Measurements from ENCODE around the gene ADCK2. TPM values are rescaled to one million over a fixed set of nuclear protein-coding genes. Genes with fewer than 3 reads are reported as not detected.
A peak's percentile ranks its signal among the peaks of the same experiment; 100 is the strongest.
"Not testable (repeated sequence)": the region's sequence is repeated elsewhere in the genome, so short reads cannot be mapped to it uniquely, and the experiment has no call there.

ADCK2 gene
- total RNA-seq, 4 donors from 2014 or later: 19.7 to 27.2 (median 23.3) TPM

- intact Hi-C loops (cut with DNase I; ENCODE audit: low total_unique reads): loop anchor here (10.0 kb wide), 1 partner anchor 527 kb away; no protein-coding TSS in a partner anchor
- TF ChIP-seq CTCF (IDR thresholded peaks at IDR 0.05 in 4 of 5, conservative IDR thresholded peaks at IDR 0.05 in 1 of 5): no peak
- TF ChIP-seq POLR2A (IDR thresholded peaks at IDR 0.05): no peak
- H3K9me3 ChIP-seq: no peaks in the 10 kb centered on the region
- DNase-seq (no peak), ATAC-seq (no peak)
- no peak overlapping the region for H3K4me3 ChIP-seq
- peaks cover 0 to 34% of the 10 kb centered on the region in 2 donors for H3K36me3 ChIP-seq
- H3K27me3 ChIP-seq: no peaks in the 10 kb centered on the region
- in situ Hi-C loops (cut with MboI; ENCODE audit: low sequenced_read_pairs in 4 of 4): loop anchor here in 3 of 4 donors (10.0 to 25.0 kb wide), 2 partner anchors 233 to 321 kb away; partner anchors contain the start of genes MRPS33 (in 3 of the 3) and BRAF (in 1 of the 3)
- H3K4me1 ChIP-seq: peaks cover 0 to 5% of the 10 kb centered on the region in 2 donors
- no peak overlapping the region for H3K27ac ChIP-seq
Measured at GRCh38 chr7:140691376-140692045, 18.8 kb downstream of the ADCK2 start.

- not testable (repeated sequence) for H3K27ac ChIP-seq, H3K9me3 ChIP-seq, ATAC-seq, H3K4me3 ChIP-seq, DNase-seq, H3K27me3 ChIP-seq
- H3K4me1 ChIP-seq: peaks cover 14 to 16% of the 10 kb centered on the region in 2 donors
- intact Hi-C loops (cut with DNase I; ENCODE audit: low total_unique reads) (loop anchor here (10.0 kb wide), 1 partner anchor 529 kb away; no protein-coding TSS in a partner anchor), in situ Hi-C loops (cut with MboI; ENCODE audit: low sequenced_read_pairs in 4 of 4) (loop anchor here in 3 of 4 donors (10.0 to 25.0 kb wide), 2 partner anchors 231 to 318 kb away; partner anchors contain the start of genes MRPS33 (in 3 of the 3) and BRAF (in 1 of the 3))
- peaks cover 0 to 33% of the 10 kb centered on the region in 2 donors for H3K36me3 ChIP-seq
Measured at GRCh38 chr7:140693849-140694248, 21.1 kb downstream of the ADCK2 start.

- H3K27ac ChIP-seq: no peak overlapping the region
- in situ Hi-C loops (cut with MboI; ENCODE audit: low sequenced_read_pairs in 4 of 4): loop anchor here in 3 of 4 donors (10.0 to 25.0 kb wide), 2 partner anchors 230 to 318 kb away; partner anchors contain the start of genes MRPS33 (in 3 of the 3) and BRAF (in 1 of the 3)
- no peak for DNase-seq
- H3K4me1 ChIP-seq: peaks cover 14 to 16% of the 10 kb centered on the region in 2 donors
- no peak for ATAC-seq
- intact Hi-C loops (cut with DNase I; ENCODE audit: low total_unique reads): loop anchor here (10.0 kb wide), 1 partner anchor 530 kb away; no protein-coding TSS in a partner anchor
- no peaks in the 10 kb centered on the region for H3K9me3 ChIP-seq
- TF ChIP-seq POLR2A (IDR thresholded peaks at IDR 0.05): no peak
- no peak for TF ChIP-seq CTCF (IDR thresholded peaks at IDR 0.05 in 4 of 5, conservative IDR thresholded peaks at IDR 0.05 in 1 of 5)
- H3K36me3 ChIP-seq: peaks cover 0 to 25% of the 10 kb centered on the region in 2 donors
- H3K27me3 ChIP-seq: no peaks in the 10 kb centered on the region
- H3K4me3 ChIP-seq: no peak overlapping the region
Measured at GRCh38 chr7:140694592-140694991, 21.8 kb downstream of the ADCK2 start.

GRCh38 chr7:140695381-140695780, 22.6 kb downstream of the ADCK2 start:
- H3K27ac ChIP-seq: peak overlapping the region in 1 of 4 donors; percentile 98
- intact Hi-C loops (cut with DNase I; ENCODE audit: low total_unique reads) (loop anchor here (5.0 to 10.0 kb wide), 2 partner anchors 227 to 531 kb away; partner anchors contain the start of gene BRAF), in situ Hi-C loops (cut with MboI; ENCODE audit: low sequenced_read_pairs in 4 of 4) (loop anchor here in 3 of 4 donors (10.0 to 25.0 kb wide), 2 partner anchors 229 to 317 kb away; partner anchors contain the start of genes MRPS33 (in 3 of the 3) and BRAF (in 1 of the 3))
- DNase-seq (no peak), ATAC-seq (no peak)
- no peak overlapping the region for H3K4me3 ChIP-seq
- TF ChIP-seq CTCF (IDR thresholded peaks at IDR 0.05 in 4 of 5, conservative IDR thresholded peaks at IDR 0.05 in 1 of 5) (no peak), POLR2A (IDR thresholded peaks at IDR 0.05) (no peak)
- no peaks in the 10 kb centered on the region for H3K27me3 ChIP-seq
- peaks cover 0 to 23% of the 10 kb centered on the region in 2 donors for H3K36me3 ChIP-seq
- H3K9me3 ChIP-seq: no peaks in the 10 kb centered on the region
- H3K4me1 ChIP-seq: peaks cover 14 to 16% of the 10 kb centered on the region in 2 donors
